ENCODE data around the gene GSG1L.

The GSG1L gene

DNA sequence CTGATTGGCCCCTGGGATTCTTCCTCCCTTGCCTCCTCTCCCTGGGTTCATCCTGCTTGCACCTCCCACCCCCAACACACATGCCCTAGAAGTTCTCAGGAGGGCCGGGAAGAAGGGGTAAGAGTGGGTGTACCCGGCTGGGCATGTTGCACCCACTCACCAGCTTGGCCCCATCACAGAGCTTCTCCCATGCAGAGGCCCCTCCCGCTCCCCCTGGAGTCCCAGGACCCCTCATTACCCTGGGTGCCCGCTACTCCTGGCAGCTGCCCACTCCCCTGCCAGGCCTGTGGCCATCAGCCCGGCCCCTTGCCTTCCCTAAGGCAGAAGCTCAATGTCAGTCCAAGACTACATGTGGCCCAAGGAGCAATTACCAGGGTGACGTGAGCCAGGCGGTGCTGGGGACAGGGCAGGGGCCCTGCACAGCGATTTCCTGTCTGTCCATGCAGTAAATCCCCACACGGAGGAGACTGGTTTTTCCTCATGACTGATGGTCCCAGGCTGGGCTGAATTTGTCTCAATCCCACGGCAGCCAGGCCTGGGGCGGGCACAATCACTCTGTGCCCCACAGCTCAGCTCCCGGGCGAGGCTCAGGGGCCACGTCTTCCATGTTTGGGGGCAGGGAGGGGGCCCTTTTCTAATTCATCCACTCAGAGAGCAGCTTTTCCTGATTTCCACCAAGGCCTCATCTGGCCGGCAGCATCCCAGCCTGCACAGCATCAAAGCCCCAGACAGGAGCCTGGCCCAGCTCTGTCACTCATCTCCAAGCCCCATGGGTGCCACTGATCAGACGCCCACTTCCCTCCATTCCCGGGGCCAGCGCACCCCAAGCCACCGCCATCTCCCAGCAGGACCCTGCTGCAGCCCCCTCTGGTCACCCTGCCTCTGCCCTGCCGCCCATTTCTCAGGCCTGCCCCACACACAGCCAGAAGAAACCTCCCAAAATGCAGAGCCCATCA is 278.9 kb downstream of the GSG1L start:
- DNase-seq: no peak

DNA sequence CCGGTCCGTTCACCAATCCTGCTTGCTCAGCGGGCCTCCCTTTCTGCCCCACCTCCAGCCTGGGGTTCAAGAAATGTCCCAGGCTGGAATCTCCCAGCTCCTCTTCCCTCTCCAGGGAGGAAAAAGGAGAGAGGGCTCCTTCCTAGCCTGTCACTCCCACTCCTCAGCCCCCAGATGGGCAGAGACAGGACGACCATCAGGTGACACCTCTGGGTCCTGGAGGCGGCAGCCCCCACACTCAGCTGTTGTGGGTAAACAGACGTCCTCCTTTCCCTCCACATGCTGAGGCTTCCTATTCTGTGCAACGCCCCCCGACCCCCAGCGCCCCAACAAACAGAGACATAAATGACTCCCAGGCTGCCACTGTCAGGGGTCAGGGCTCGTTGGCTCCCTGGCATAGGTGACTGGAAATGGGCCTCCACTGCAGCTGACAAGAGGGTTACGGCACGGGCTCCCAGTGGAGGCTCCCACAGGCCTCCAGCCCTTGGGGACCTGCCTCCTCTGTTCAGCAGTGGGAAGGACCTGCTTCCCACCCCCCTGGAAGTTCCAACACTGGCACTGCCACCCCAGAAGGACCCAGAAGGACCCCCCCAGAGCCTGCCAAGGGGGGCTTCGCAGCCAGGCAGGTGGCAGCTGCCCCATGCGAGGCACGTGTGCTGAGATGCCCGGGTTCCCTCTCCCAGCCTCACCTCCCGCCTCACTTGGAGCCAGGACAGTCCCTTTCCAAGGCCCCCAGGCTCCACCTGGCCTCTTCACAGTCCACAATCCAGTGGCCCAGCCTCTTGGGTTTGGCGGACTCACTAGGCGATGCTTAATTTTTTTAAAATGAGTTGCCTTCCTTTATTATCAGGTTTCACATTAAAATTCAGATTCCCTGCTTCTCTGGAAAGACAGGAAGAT is 281.3 kb downstream of the GSG1L start:
- DNase-seq: no peak

DNA sequence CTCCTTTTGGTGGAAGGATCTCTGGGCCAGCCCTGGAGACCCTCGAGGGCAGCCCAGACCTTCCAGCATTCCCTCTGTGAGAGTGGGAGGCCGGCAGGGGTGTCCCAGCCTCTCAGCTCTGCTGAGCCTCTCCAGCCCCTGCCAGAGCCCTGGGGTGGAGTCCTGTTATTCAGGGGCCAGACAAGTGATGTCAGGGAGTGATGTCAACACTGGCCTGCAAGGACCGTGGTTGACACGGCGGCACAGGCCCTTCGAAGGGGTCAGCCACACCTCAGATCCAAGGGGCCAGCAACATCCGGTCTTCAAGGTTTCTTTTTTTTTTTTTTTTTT is 282.4 kb downstream of the GSG1L start:
- no peak for DNase-seq

DNA sequence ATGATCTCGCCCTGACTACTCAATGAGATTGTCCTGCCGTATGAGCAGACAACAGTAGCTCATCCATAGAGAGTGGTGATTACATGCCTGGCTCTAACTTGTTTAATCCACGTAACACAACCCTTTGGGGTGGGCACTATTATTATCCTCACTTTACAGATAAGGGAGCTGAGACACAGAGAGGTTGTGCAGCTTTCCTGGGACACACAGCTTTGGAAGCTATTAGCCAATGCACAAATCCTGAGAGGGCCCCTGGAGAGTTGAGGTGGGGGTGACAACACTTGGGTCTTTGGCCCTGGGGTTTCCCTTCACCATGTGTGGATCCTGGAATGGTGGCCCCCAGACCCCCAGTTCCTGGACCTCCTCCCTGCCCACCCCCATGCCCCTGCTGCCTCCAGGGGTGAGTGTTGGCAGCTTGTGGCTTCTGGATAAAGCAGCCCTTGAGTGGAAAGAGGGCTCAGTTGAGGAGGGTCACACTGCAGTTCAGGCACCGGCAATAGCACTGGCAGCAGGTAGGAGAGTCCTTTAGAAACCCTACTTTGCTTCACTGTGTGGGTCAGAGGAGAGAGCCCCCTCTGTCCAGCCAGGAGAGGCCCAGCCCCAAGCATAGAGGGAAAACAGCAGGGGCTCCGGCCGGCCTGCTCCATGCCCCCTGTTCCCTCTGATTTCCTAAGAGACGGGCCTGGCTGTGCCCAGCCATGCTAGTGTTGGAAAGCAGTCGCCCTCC is 282.9 kb downstream of the GSG1L start:
- DNase-seq: no peak

DNA sequence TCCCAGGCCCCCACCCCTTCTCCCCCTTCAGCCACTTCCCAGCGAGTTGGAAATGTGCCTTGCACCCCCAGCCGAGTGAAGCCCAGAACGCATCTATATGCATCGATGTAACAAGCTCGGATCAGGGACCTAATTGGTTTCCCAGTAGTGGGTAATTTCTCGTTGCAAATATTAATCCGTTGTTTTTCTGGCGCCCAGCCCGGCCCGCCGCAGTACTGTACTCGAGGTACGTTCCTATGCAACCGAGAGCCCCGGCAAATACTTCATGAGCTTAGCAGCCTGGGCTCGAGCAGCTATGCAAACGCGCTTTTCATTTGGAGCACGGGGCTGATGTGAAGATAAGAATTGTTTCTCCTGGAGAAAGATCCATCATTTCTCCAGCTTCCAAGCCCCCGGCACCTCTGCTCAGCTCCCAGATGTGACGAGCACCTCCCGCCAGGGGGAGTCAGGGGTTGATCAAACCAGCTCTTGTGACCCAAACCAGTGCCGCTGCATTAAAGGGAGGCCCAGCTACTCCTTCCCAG is 283.8 kb downstream of the GSG1L start:
- DNase-seq: no peak

DNA sequence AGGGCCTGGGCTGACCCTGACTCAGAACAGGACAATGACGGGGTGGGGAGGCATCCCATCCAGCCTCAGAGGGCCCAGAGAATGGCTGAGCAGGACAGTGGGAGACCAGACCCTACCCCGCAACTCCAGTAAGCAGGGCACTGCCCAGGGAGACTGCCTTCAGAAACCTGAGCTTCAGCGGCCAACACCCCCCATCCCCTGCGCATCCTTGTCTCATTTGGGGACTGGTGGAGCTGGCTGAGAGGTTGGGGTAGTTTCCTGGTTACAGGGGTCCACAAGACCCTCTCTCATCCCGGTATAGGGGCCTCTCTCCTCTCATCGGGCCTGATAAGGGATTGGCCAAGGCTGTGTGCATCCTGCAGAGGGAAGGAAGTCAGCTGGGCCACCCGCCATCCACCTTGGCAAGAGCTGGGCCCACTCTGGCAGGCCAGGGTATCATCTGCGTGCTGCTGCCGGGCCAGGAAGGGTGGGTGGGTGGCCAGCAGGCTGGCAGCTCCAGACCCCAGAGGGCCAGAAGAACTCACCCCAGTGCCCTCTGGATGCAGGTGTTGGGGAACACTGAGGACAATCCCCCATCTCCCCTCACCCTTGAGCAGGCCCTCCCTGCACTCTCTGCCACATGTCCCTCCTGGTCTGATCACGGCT is 284.5 kb downstream of the GSG1L start:
- no peak for DNase-seq

DNA sequence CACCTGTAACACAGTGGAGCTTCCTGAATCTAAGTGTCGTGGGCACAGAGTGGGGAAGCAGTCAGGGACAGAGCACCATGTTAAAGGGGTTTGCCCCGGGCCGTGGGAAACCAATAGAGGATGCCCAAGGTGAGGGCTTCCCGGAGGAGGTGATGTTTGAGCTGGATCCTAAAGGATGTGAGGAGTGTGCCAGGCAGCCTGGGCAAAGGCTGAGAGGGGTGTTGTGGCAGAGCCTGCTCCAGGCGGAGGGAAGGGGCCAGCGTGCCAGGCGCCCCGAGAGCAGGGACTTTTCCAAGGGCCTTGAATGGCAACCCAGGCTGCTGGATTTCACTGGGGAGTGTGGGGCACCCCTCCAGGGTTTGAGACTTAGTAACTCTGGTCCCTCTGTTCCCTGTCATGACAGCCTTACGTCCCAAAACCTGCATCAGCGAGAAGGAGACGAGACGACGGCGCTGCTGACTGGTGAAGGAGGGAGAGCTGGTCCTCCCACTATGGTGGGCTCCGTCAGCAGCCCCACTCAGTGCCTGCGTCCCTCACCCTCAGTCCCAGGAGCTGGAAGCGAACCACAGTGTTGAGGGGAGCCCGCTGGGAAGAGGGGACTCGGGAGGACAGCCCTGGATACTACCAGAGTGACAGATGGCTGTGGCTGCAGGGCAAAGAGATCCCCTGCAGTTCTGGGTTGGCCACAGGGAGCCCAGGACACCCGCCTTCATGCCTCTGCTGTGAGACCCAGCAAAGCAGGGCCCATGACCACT is 285.2 kb downstream of the GSG1L start:
- no peak for DNase-seq

DNA sequence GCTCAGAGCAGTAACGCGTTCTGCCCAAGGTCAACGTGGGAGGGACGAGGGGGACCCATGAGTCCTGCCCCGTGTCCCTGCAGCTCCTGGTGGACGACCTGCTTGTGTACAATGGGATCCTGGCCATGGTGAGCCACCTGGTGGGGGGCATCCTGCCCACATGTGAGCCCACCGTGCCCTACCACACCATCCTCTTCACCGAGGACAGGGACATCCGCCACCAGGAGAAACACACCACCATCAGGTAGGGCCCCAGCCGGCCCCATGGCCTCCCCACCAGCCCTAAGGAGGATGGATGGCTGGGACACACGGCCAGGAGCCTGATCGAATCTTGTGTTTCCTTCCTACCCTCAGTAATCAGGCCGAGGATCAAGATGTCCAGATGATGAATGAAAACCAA is 286.0 kb downstream of the GSG1L start:
- DNase-seq: no peak

DNA sequence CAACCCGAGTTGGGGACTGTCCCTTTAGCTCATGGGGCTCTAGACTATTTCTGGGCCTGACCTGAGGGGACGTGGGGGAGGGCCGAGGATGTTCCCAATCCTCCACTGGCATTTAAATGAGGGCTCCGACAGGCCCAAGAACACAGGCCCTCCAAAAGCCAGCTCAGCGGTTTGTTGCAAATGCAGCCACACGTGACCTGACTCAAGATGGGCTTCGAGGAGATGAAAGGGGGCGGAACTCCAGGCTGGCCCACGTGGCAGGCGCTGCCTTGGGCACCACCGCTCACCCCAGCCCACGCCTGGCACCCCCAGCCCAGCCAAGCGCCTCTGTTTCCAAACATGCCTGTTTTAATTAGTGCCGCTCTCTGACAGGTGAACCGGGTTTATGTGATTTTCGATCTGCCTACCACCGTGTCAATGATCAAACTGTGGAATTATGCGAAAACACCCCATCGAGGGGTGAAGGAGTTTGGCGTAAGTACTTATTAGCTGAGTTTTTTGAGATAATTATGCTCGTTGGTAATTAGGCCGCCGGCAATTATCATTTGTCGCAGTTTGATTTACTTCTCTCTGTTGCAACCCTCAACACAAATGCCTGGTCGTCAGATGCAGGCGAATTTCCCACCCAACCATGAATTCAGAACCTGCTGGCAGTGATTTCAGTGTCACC is 286.8 kb downstream of the GSG1L start:
- DNase-seq: no peak

DNA sequence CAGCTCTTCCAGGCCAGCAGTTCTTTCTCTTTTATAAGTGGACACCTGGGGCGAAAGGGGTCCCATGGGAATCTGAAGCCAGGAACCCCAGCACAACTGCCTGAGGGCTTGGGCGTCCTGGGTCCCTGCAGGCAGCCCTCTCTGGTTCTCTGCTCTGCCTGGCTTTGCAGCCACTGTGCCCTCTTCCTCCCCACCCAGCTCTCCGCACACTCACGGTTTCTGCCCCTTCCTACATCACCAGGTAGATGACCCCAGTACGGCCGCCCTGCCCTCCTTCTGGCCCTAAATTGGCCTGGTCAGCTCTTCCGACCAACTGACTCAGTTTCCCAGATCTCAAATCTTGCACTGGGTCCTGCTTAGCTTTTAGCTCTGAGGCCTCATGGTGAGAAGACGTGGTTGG is 288.3 kb downstream of the GSG1L start:
- no peak for DNase-seq

DNA sequence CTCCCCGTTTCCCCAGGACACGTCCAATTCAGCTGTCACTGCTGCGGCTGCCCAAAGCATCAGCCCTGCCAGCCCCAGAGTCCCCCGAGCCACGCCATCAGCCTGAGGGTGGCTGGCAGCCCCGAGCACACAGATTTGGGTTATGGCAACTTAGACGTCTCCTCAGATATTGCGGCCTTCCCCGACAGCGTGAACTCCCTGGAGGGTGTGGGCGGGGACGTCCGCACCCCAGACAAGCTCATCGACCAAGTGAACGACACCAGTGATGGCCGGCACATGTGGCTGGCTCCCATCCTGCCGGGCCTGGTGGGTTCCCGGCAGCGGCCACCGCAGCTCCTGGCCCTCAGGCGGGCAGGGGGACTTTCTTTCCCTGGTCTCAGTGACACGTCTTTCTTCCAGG is 288.7 kb downstream of the GSG1L start:
- DNase-seq: no peak

DNA sequence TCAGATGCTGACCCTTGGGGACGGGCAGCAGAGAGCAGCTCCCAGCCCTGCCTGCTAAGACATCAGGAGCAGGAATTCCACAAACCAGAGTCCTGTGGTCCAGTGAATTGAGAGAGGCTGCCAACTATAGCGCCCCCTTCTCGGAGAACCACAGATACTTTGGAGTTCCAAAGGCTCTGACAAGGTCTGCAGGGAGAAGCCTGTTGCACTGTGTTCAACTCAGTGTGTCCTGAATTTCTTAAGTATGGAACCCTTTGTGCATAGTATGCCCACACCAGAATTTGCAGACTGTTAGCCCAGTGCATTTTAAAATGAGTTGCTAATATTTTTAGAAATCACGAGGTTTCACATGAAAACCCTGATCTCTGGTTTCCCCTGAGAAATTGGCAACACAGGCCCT is 290.2 kb downstream of the GSG1L start:
- DNase-seq: no peak

DNA sequence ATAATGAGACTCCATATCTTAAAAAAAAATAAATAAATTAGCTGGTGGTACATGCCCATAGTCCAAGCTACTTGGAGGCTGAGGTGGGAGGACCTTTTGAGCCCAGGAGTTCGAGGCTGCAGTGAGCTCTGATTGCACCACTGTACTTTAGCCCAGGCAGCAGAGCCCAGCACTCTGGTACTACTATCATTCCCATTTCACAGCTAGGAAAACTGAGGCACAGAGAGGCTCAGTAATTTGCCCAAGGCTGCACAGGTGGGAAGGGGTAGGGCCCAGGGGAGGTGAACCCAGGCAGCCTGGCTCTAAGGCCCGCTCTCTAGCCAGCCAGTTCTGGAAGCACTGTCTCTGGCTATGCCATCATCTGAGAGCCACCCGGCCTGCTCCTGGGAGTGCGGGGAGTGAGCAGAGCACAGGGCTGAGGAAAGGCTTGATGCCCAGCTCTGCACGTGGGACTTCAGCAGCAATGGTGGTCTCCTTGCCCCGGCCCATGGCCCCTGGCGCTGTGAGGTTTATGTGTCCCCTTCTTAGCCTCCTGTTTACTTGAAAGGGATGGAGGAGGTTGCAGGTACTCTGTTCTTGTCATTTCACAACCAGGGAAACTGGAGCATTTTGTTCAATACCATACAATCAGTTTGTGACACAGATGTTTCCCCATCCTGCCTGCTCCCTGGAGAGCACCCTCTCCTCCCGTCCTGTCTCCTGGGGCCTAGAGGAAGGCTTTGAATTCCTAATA is 291.3 kb downstream of the GSG1L start:
- no peak for DNase-seq

DNA sequence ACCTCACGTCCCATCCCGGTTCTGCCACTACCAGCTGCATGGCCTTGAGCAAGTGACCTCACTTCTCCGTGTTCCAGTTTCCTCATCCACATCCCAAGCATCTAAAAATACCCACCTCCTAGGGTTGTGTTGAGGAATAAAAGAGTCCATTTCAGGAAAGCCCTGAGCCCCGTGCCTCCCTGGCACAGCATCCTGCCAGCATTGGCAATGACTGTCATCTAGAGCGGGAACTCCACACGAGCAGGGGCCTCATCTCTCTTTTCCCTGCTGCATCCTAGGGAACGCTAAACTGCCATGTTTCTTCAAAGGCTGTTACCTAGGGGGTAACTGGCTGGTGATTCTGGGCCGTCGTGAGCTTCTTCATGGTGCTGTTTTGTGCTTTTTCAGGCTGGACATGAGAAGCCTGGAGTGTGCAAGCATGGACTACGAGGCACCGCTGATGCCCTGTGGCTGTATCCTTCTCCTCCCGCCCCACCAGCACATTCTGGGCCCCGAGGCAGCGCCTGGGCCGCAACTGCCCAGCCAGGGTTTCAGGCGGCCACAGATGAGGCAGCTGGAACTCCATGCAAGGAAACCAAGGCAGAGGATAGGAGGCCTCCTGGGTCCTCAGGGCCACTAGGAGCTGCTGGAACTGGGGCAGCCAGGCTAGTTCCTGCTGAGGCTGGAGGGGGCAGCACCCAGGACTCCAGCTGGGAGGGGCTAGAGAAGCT is 292.2 kb downstream of the GSG1L start:
- DNase-seq: no peak

DNA sequence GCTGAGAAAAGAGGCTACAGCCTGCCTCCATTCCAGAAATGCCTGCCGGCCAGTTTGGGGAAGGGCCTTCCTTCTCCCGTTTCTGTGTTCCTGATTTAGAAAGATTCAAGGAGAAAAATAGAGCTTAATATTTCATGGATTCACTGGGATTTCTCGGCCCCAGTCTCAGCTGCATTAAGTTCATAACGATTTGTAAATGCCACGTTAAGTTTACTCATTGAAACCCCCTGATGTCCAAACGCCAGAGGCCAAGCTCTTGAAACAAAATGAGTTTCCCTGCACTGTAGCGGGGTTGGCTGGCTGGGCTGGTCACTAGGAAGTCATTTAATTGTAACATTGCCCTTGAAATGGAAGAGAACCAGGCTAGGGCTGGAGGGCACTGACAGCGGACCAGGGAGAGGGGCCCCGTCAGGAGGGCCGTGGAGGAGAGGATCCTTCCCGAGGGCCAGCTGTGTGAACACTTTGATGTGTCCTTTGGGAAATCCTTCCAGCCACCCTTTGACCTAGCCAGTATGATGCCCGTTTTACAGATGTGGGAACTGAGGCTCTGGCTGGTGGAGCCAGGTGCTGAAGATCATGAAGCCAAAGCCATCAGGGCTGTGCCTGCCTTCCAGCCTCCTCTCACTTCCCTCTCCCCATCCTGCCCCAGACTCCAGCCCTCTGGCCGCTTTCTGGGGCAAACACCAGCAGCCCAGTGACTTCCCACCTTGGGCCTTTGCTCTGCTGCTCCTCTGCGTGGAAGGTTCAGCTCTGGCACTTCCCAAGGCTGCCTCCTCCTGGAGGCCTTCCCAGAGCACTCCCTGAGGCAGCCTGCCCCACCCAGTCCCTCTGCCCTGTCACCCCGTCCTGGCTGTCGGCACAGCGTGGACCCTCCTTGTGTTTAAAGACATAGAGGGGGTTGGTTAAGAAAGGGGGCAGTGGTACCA is 293.0 kb downstream of the GSG1L start:
- no peak for DNase-seq

DNA sequence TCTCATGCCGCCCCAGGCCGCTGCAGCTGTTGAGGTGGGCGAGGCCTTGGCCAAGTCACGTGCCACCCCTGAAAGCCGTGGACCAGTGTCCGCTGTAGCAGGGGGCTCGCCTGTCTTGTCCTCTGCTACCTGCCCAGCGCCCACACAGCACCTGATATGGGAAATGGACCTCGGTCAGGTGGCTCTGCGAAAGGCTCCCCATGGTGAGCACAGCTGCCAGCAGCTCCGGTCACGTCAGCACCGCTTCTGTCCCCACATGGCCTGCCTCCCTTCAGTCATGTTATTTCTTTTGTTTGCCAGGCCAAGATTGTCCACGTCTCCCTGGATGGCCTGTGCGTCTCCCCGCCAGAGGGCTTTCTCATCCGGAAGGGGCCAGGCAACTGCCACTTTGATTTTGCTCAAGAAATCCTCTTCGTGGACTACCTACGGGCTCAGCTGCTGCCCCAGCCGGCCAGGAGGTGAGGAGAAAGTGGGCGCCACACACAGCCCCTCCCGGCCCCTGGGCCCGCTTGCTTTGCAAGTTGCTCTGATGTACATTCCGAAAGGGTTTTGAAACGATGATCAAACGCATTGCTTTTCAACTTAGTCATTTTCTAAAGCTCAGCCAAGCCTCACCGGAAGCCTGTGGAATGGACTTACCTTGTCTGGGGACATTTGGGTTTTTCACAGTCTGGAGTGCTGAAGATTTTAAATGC is 293.8 kb downstream of the GSG1L start:
- DNase-seq: no peak

DNA sequence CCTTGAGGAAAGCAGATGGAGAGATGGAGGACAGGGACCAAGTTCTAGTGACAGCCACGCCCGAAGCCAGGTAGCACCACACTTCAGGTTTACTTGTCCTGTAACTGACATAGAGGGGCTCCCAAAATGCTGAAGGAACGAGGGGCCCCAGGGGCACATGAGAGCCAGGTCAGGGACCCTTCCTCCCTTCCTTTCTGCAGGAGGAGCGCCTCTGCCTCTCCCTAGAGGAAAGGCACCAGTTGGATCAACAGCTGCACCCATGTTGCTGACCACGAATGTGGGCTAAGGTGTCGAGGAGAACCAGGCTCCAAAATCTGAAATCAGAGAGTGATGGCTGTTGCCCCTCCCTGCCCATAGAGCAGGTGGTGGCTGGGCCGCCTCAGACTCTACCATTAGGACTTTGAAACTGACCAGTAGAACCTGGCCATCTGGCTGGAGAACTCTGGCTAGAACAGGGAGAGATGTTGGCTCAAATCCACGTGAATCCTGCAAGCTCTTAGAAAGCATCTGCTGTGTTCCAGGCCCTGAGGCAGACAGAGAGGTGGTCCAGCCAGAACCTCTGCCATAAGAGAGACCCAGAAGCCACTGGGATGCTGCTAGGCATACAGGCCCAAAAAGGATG is 294.8 kb downstream of the GSG1L start:
- no peak for DNase-seq
